Cardiac fibroblast (primary cell): ENCODE results near the gene XRCC5.

ENCODE experiments used
- DNase-seq, 2 donors: peaks; one replicate each; pipeline versions ENCODE4 v3.0.0 to v3.0.0-alpha.2; 2010; ENCODE audit warnings: low read depth in 2 of 2
- H3K4me3 ChIP-seq, 2 donors: replicated peaks in 1 of 2; 1 replicate in 1 of 2; 2 replicates in 1 of 2; pipeline ENCODE4 v1.5.1; 2011; ENCODE audit warnings: low read depth in 2 of 2, low read length in 2 of 2, mild to moderate bottlenecking in 2 of 2, moderate library complexity in 1 of 2
- TF ChIP-seq, protein P1 (sequence below): IDR thresholded peaks from one replicate; pipeline ENCODE4 v1.5.1; 2011; ENCODE audit warnings: low read depth, mild to moderate bottlenecking, low read length, inconsistent platforms

The XRCC5 gene

GRCh38 chr2:216164576-216164975, 55.4 kb downstream of the XRCC5 start:
- TF ChIP-seq, protein P1, sequence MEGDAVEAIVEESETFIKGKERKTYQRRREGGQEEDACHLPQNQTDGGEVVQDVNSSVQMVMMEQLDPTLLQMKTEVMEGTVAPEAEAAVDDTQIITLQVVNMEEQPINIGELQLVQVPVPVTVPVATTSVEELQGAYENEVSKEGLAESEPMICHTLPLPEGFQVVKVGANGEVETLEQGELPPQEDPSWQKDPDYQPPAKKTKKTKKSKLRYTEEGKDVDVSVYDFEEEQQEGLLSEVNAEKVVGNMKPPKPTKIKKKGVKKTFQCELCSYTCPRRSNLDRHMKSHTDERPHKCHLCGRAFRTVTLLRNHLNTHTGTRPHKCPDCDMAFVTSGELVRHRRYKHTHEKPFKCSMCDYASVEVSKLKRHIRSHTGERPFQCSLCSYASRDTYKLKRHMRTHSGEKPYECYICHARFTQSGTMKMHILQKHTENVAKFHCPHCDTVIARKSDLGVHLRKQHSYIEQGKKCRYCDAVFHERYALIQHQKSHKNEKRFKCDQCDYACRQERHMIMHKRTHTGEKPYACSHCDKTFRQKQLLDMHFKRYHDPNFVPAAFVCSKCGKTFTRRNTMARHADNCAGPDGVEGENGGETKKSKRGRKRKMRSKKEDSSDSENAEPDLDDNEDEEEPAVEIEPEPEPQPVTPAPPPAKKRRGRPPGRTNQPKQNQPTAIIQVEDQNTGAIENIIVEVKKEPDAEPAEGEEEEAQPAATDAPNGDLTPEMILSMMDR: no peak
- no peak for DNase-seq
- H3K4me3 ChIP-seq: no peak overlapping the region

DNA sequence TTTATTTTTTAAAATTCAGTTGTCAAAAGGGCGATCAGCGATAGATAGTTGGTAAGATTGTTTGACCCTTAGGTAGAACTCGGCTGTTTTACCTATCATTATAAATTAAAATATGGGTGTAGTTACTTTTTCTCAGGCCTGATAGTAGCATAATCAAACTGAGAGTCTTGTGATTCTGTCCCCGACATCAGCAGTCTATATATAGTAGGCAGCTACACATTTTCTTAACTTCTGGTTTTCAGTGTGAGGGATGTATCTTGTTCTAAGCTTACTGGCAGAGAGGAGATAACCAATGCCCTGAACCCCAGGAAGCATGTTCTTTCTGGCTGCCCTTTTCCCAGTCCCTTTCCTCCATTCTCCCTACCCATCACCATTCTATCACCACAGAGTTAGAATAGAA, 56.6 kb downstream of the XRCC5 start:
- TF ChIP-seq, protein P1: no peak
- DNase-seq: no peak
- no peak overlapping the region for H3K4me3 ChIP-seq

GRCh38 chr2:216169087-216169486, 59.9 kb downstream of the XRCC5 start:
- no peak for DNase-seq
- no peak overlapping the region for H3K4me3 ChIP-seq
- TF ChIP-seq, protein P1: no peak

DNA sequence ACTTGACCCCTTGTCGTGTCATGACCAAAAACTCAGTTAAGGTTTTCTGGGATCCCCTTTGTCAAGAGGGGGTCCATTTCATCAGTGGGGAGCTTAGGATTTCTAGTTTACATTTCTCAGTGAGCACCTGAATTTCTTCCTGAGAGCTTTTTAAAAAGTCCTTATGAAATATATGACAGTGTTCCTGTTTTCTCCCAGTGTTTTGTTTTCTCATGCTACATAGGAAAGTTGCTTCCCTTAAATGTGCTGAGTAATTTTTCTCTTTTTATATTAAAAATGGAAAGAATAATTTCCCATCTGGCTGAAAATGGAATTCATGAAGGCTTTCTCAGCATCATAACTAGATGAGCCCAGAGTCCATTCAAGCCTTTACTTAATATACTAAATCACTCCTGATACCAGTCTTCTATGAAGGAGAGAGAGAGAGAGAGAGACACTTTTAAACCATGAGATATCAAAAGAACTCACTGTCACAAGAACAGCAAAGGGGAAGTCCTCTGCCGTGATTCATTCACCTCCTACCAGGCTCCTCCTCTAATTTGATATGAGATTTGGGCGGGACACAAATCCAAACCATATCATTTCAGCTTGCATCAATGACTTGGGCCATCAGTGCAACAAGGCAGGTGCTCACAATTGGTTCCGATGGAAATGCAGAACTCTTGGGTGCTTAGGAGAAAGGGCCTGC, 61.1 kb downstream of the XRCC5 start:
- DNase-seq: no peak
- H3K4me3 ChIP-seq: no peak overlapping the region
- TF ChIP-seq, protein P1: no peak

GRCh38 chr2:216171011-216171410, 61.9 kb downstream of the XRCC5 start:
- H3K4me3 ChIP-seq: no peak overlapping the region
- DNase-seq: no peak
- TF ChIP-seq, protein P1: no peak

DNA sequence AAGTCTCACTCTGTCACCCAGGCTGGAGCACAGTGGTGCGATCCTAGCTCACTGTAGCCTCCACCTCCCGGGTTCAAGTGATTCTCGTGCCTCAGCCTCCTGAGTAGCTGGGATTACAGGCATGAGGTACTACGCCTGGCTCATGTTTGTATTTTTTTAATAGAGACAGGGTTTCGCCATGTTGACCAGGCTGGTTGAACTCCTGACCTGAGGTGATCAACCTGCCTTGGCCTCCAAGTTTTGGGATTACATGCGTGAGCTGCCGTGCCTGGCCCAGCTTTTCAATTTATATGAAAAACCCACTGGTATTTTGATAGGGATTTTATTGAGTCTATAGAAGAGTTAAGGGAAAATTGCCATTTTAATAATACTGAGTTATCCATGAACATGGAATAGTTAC, 63.3 kb downstream of the XRCC5 start:
- no peak for DNase-seq
- H3K4me3 ChIP-seq: no peak overlapping the region
- TF ChIP-seq, protein P1: no peak

- TF ChIP-seq, protein P1: no peak
Measured at GRCh38 chr2:216179015-216179414, 69.9 kb downstream of the XRCC5 start.

More at GRCh38 chr2:216179015-216179414, 69.9 kb downstream of the XRCC5 start:
- no peak for DNase-seq
- H3K4me3 ChIP-seq: no peak overlapping the region
